Peyer's patch (tissue), 4 donors: ENCODE results near the gene KCNA10.

ENCODE experiments used
- POLR2A ChIP-seq, 2 donors: fragments of 450-650 bp; IDR thresholded peaks; one replicate each; pipeline ENCODE4 v1.5.1; 2017; ENCODE audit warnings: antibody characterized with exemption in 2 of 2, mild to moderate bottlenecking in 2 of 2, moderate library complexity in 2 of 2
- TF ChIP-seq, protein P1 (sequence below), 6 experiments: fragments of 450-650 bp in 4 of 6; fragments of 200-600 bp in 2 of 6; sonication (generic) in 1 of 6; IDR thresholded peaks; one replicate each; pipeline ENCODE4 v1.5.1; 2017 to 2019; ENCODE audit warnings: antibody characterized with exemption in 6 of 6, mild to moderate bottlenecking in 3 of 6, moderate library complexity in 1 of 6

DNA sequence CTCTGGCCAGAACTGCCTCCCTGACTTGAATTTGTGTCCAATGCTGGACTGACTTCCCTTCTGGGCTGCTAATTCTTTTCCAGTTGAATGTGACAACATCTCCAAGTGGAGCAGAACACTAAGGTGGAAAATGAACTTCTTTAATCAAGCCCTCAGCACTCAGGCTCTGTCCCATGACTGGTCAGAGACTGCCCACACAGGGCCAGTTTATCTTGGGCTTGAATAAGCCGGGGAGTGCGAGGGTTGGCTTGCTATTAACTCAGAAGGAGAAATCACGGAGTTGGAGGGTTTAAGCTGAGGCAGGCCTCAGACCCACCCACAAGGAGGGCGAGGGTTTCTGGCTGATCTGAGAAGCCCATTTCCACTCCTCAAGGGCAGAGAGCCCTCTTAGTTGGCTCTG is 12.4 kb downstream of the KCNA10 start:
- TF ChIP-seq, protein P1, sequence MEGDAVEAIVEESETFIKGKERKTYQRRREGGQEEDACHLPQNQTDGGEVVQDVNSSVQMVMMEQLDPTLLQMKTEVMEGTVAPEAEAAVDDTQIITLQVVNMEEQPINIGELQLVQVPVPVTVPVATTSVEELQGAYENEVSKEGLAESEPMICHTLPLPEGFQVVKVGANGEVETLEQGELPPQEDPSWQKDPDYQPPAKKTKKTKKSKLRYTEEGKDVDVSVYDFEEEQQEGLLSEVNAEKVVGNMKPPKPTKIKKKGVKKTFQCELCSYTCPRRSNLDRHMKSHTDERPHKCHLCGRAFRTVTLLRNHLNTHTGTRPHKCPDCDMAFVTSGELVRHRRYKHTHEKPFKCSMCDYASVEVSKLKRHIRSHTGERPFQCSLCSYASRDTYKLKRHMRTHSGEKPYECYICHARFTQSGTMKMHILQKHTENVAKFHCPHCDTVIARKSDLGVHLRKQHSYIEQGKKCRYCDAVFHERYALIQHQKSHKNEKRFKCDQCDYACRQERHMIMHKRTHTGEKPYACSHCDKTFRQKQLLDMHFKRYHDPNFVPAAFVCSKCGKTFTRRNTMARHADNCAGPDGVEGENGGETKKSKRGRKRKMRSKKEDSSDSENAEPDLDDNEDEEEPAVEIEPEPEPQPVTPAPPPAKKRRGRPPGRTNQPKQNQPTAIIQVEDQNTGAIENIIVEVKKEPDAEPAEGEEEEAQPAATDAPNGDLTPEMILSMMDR (IDR thresholded peaks at IDR 0.05), result no peak
- no peak for TF ChIP-seq POLR2A (IDR thresholded peaks at IDR 0.05)
